Measurements from ENCODE around the gene SLFN14.
A peak's percentile ranks its signal among the peaks of the same experiment; 100 is the strongest.
"Not testable (repeated sequence)": the region's sequence is repeated elsewhere in the genome, so short reads cannot be mapped to it uniquely, and the experiment has no call there.

SLFN14 gene

GRCh38 chr17:35560703-35561102, at the start of gene SLFN14:
Gene SLFN14 (minus strand): TSS chr17:35560819. CDS start chr17:35558062, 2,757 bp downstream.
- peak; percentile 94 for DNase-seq (ENCODE audit: low spot score)

GRCh38 chr17:35609831-35610230, 49.2 kb upstream of the SLFN14 start:
- no peak for DNase-seq (ENCODE audit: low spot score)

DNA sequence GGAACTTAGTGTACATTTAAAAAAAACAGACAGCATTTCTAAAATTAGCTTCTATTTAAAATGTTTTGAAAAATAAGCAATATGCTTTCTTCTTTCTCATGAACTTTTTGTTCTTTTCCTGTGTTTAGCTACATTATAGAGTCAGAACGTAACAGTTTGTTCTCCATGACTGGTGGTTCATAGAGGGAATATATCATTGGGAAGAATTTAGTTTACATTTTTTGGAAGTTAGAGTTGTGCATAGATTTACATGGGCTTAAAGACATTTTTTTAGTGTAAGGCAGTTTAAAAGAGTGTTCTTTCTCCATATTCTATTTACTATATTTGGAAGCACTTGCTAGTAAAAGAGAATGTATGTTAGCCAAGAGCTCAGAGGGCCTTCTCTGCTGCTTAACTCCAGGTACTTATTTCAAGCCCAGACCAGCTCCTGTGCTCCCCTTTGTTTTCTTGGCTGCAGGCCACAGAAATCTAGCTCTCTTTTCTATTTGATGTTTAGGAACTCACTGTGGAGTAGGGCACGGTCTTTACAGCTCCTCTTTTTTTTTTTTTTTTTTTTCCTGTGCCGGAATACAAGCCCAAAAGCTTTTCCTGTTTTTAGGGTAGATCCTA, 46.7 kb upstream of the SLFN14 start:
- DNase-seq (ENCODE audit: low spot score) = no peak

GRCh38 chr17:35605678-35606077, 45.1 kb upstream of the SLFN14 start:
- no peak for DNase-seq (ENCODE audit: low spot score)

DNA sequence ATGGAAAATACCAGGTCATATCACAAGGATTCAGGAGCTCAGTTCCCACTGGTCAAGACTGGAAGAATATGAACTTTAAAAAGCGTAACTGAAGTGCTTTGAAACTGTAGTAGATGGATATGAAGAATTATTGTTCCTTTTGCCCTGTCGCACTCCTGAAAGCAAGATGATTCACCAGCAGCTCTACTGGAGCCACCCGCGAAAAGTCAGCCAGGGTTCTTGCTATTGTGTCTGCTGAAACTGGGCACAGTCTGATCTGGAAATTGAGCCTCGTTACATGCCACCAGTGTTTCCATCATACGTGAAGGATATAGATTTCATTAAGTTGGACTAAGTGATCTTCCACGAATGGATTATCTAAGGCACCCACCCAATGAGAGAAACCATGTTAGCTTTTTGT, 43.1 kb upstream of the SLFN14 start:
- DNase-seq (ENCODE audit: low spot score) = no peak

DNA sequence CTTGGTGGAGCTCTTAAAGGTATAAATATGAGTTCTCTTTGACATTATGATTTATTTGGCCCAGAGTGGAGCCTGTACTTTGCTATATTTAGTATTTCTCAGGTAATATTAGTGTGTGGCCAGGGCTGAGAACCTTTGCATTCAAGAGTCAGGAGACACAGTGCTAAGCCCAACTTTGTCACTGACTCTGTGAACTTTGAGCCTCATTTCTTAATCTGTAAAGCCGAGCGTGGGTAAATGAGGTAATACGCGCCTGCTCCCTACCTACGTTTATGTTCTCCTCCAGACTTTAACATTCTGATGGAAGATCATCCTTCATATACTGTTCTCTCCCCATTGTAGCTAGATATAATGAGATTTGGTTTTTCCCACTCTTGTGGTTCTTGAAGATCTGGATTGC, 37.0 kb upstream of the SLFN14 start:
- no peak for DNase-seq (ENCODE audit: low spot score)

- no peak for DNase-seq (ENCODE audit: low spot score)
Measured at GRCh38 chr17:35596530-35597233, 36.1 kb upstream of the SLFN14 start.

DNA sequence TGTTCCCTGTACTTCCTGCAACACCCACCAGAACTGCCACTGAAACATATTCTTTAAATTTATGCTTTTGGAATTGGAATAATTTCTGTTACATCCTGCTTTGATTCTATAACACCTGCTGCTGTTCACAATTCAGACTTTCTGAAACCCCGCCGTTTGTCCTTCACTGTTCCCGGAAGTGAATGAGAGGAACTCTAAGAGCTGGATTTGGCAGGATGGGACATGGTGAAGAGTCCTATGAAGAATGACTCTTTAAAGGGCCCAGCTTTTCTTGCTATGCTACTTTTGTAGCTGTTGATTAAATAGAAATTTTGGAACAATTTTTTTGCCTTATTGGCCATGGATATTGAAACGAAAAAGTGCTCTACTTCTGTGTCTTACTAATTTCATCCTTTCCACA, 35.5 kb upstream of the SLFN14 start:
- DNase-seq (ENCODE audit: low spot score) = no peak

- peak; percentile 75 for DNase-seq (ENCODE audit: low spot score)
Measured at GRCh38 chr17:35588196-35588920, 27.7 kb upstream of the SLFN14 start.

DNA sequence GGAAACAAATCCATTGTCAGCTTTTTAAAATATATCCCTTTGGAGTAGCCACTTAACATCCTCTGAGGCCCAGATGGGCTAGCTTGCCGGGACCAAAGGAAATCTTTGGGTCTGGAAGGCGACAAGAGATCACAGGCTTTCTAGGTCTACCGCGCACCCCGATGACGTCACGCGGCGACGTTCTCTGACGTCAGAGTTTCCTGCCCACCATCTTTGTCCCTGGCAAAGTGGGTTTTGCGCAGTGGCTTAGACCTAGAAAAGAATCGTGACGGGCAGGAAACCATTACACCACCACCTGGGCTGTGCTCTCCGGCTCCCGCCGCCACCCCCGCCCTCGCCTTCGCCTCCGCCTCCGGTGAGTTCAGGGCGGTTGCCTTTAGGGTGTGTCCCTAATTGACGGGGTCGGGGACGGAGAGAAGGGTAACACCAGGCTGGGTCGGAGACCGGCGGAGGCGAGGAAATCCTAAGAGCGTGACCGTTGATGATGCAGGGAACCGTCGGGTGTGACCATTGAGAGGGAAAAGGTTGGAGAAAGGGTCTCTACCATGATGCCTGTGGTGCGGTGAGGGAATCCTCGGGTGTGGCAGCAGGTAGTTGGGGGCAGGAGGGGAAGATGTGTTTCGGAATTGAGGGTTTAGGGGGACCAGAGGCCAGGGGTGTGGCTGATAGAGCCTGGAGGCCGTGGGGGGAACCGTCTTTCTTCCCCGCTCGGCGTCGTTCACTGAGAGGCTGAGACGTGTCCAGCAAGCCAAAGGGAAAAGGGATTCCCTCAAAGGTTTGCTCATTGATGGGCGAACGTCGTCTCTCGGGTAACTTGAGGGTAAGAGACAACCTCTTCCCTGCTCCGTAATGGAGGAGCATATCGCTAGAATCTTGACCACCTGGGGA, 26.7 kb upstream of the SLFN14 start, which contains the start of gene AP2B1:
Gene AP2B1 (plus strand): TSS at position 249 of the 888 bp plus-strand sequence. CDS start 6,709 bp downstream, outside the sequence.
- peak; percentile 98 for DNase-seq (ENCODE audit: low spot score)

DNA sequence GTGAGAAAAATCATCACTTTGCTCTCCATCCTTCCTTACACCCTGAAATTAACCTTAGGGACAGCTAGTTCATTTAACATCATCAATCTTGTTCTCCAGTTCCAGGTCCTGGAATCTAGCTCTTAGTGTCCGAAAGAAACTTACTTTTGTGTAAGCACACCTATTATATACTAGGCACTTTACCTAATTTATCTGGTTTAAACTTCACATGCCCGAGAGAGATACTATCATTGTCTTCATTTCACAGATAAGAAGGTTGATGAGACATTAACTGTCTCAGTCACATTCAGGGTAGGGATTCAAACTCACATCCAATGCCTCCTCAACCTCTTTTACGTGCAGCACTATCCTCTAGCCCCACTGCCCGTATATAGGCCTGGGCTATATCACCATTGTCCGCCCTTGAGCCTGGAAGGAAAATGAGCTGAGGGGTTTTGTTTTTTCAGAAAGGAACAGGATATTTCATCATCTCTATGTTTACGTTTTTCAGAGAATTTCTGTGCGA, 26.0 kb upstream of the SLFN14 start:
- DNase-seq (ENCODE audit: low spot score) = no peak

GRCh38 chr17:35584061-35584460, 23.4 kb upstream of the SLFN14 start:
- no peak for DNase-seq (ENCODE audit: low spot score)

GRCh38 chr17:35578929-35579432, 18.4 kb upstream of the SLFN14 start:
- peak; percentile 33 for DNase-seq (ENCODE audit: low spot score)

DNA sequence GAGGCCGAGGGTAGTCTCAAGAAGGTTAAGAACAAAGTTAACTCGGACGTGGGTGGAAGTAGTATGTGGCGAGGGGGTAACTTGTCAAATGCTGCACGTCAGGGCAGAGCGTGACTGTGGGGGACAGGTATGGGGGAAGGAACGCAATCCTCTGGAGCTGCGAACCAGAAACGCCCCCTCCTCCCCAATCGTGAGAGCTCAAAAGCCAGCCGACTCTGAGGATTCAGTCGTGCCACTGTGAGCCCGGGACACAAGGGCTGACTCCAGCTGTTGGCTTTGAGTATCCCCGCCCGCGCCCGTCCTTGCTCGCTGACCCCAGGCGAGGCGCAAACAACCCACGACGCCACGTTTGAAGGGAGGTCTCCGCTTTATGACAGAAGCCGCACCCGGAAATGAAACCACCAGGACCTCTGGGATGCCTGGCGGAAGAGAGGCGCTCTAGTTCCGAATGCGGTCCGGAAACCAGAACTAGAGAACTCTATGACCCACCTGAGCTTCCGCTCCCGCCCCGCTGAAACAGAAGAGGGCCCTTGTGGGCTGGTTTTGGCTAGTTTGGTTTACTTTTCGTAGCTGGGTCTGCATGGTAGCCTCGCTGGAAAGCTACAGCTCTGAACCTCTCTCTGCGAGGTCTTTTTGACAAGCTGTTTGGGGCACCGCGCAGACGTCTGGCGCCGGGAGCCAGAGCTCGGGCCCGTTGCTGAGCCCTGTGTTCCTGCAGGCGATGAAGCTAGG, 17.7 kb upstream of the SLFN14 start, which contains the start of gene PEX12:
Gene PEX12 (minus strand): TSS at position 375 of the 732 bp plus-strand sequence. CDS start 550 bp downstream, outside the sequence.
- peak; percentile 89 for DNase-seq (ENCODE audit: low spot score)

DNA sequence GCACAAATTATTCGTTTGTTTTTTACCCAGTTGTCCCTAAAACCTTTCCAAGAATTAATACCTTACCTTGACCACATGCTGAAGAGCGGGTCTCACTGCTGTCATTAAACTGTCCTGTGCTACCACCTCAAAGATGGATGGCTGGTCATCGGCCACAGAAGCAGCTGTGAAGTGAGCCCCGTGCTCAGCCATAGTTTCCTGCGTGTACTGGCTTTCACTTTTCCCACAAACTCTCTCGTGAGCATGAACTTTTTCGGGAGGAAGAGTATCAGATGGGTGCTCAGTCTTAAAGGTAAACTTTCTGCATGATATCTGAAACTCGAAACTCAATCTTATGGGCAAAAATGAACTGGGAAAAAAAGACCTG, 17.2 kb upstream of the SLFN14 start:
- DNase-seq (ENCODE audit: low spot score) = peak; percentile 53

GRCh38 chr17:35575759-35576158, 15.1 kb upstream of the SLFN14 start:
- no peak for DNase-seq (ENCODE audit: low spot score)

DNA sequence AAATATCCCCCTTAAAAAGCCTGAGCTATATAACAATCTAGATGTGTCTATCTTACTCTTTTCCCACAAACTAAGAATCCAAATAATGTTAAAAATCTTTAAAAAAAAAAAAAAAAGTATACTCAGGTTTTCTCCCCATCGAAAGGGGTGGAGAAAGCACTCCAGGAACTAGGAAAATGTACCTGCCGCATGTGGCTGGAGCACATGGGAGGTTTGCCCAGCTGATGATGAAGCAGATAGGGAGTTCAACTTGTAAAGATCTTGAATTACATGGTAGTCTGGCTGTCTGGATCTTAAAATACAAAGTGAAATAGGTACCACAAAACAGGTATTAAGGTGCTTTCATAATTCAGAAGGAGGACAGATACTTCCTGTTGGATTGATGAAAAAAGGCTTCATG, 8.8 kb upstream of the SLFN14 start:
- DNase-seq (ENCODE audit: low spot score) = no peak

DNA sequence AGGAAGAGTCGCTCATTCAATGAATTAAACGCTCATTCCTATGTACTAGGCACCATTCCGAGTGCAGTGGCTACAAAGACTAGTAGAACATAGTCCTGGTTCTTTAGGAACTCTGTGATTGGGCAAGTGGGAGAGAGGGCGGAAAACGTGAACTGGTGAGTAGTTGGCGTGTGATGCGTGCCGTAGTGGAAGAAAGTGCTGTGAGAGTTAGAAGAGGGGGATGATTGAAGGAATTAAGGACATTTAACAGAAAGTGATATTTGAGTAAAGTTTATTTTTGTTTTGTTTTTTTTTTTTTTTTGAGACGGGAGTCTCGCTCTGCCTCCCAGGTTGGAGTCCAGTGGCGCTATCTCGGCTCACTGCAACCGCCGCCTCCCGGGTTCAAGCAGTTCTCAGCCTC, 7.9 kb upstream of the SLFN14 start:
- DNase-seq (ENCODE audit: low spot score) = peak; percentile 53

DNA sequence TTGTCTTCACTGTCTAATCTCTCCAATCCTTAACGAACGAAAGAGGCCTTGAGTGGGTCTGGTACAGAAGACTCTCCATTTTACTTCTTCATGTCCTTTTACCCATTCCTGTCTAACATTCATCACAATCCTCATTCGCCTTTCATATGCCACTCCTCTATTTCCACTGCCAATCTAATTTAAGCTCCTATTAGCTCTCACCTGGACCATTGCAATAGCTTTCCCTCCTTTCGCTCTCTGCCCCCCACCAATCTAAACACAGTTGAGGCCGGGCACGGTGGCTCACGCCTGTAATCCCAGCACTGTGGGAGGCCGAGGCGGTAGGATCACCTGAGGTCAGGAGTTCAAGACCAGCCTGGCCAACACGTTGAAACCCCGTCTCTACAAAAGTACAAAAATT, 6.3 kb upstream of the SLFN14 start:
- no peak for DNase-seq (ENCODE audit: low spot score)

DNA sequence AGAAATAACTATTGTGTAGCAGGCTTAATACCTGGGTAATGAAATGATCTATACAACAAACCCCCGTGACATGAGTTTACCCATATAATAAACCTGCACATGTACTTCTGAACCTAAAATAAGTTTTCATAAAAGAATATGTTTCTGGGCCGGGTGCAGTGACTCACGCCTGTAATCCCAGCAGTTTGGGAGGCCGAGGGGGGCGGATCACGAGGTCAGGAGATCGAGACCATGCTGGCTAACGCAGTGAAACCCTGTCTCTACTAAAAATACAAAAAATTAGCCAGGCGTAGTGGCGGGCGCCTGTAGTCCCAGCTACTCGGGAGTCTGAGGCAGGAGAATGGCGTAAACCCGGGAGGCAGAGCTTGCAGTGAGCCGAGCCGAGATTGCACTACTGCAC, 2.6 kb upstream of the SLFN14 start:
- DNase-seq (ENCODE audit: low spot score) = not testable (repeated sequence)

All from hematopoietic multipotent progenitor cell treated with erythropoietin and hydrocortisone succinate and interleukin-3 and kit ligand, for 17 days (in vitro differentiated cells).